ENCODE data around the gene C1QTNF8.

The C1QTNF8 gene

GRCh38 chr16:1096169-1097082, at the start of gene C1QTNF8:
Gene C1QTNF8 (minus strand): TSS chr16:1096244. CDS start chr16:1094922, 1,322 bp downstream.
- no peak for DNase-seq (ENCODE audit: low read depth)

GRCh38 chr16:1145383-1146100, 49.5 kb upstream of the C1QTNF8 start:
- no peak for DNase-seq (ENCODE audit: low read depth)

- no peak for DNase-seq (ENCODE audit: low read depth)
These were observed 48.7 kb upstream of the C1QTNF8 start for GRCh38 chr16:1144476-1145382.

GRCh38 chr16:1143761-1144450, 47.9 kb upstream of the C1QTNF8 start:
- no peak for DNase-seq (ENCODE audit: low read depth)

GRCh38 chr16:1142911-1143310, 46.9 kb upstream of the C1QTNF8 start:
- DNase-seq (ENCODE audit: low read depth), result no peak

GRCh38 chr16:1141716-1142115, 45.7 kb upstream of the C1QTNF8 start:
- no peak for DNase-seq (ENCODE audit: low read depth)

- DNase-seq (ENCODE audit: low read depth), result no peak
These were observed 45.1 kb upstream of the C1QTNF8 start for GRCh38 chr16:1141191-1141590.

- no peak for DNase-seq (ENCODE audit: low read depth)
These were observed 44.6 kb upstream of the C1QTNF8 start for GRCh38 chr16:1140582-1141162.

- peak; percentile 76 for DNase-seq (ENCODE audit: low read depth)
These were observed 41.6 kb upstream of the C1QTNF8 start for GRCh38 chr16:1137604-1138003.

GRCh38 chr16:1135459-1135825, 39.4 kb upstream of the C1QTNF8 start:
- no peak for DNase-seq (ENCODE audit: low read depth)

GRCh38 chr16:1134776-1135458, 38.9 kb upstream of the C1QTNF8 start:
- no peak for DNase-seq (ENCODE audit: low read depth)

GRCh38 chr16:1133810-1134520, 37.9 kb upstream of the C1QTNF8 start:
- no peak for DNase-seq (ENCODE audit: low read depth)

- DNase-seq (ENCODE audit: low read depth), result no peak
These were observed 37.2 kb upstream of the C1QTNF8 start for GRCh38 chr16:1133271-1133670.

- DNase-seq (ENCODE audit: low read depth), result no peak
These were observed 36.4 kb upstream of the C1QTNF8 start for GRCh38 chr16:1132431-1132830.

GRCh38 chr16:1131378-1131994, 35.4 kb upstream of the C1QTNF8 start:
- no peak for DNase-seq (ENCODE audit: low read depth)

- DNase-seq (ENCODE audit: low read depth), result no peak
These were observed 34.3 kb upstream of the C1QTNF8 start for GRCh38 chr16:1130382-1130781.

- DNase-seq (ENCODE audit: low read depth), result no peak
These were observed 33.3 kb upstream of the C1QTNF8 start for GRCh38 chr16:1129106-1129960.

GRCh38 chr16:1127971-1128715, 32.1 kb upstream of the C1QTNF8 start:
- DNase-seq (ENCODE audit: low read depth), result no peak
